Endodermal cell (in vitro differentiated cells): ENCODE results near the gene ANXA3. TPM values are rescaled to one million over a fixed set of nuclear protein-coding genes. Genes with fewer than 3 reads are reported as not detected.

ENCODE experiments used
- DNase-seq: peaks from one replicate; pipeline ENCODE4 v3.0.0-alpha.2; 2017
- H3K27ac ChIP-seq: 2 replicates; pipeline ENCODE4 v1.5.1; 2013; ENCODE audit warnings: mild to moderate bottlenecking, low read depth, low read length, moderate library complexity
- H3K27me3 ChIP-seq: 2 replicates; pipeline ENCODE4 v1.6.1; 2013; ENCODE audit warnings: mild to moderate bottlenecking, low read length, moderate library complexity; ENCODE audit not compliant: insufficient read depth, control insufficient read depth, poor library complexity, severe bottlenecking
- H3K36me3 ChIP-seq: 2 replicates; pipeline ENCODE4 v1.7.0; 2013; ENCODE audit warnings: mild to moderate bottlenecking, low read length, moderate library complexity; ENCODE audit not compliant: control insufficient read depth, insufficient read depth
- H3K4me1 ChIP-seq: one replicate; pipeline ENCODE4 v1.7.0; 2013; ENCODE audit warnings: low read length; ENCODE audit not compliant: control insufficient read depth, insufficient read depth
- H3K4me3 ChIP-seq: 2 replicates; pipeline ENCODE4 v1.5.1; 2013; ENCODE audit warnings: mild to moderate bottlenecking, low read length, moderate library complexity
- H3K9ac ChIP-seq: 2 replicates; pipeline ENCODE4 v1.6.1; 2013; ENCODE audit warnings: mild to moderate bottlenecking, low read length, moderate library complexity; ENCODE audit not compliant: poor library complexity, severe bottlenecking; ENCODE audit errors: extremely low read depth
- H3K9me3 ChIP-seq: 2 replicates; pipeline ENCODE4 v1.6.1; 2013; ENCODE audit warnings: mild to moderate bottlenecking, low read length, moderate library complexity; ENCODE audit not compliant: control insufficient read depth
- H3K27ac Mint-ChIP-seq: 2 replicates; pipeline ENCODE4 v1.8.0; 2020; ENCODE audit warnings: mixed read lengths
- H3K27me3 Mint-ChIP-seq: 2 replicates; pipeline ENCODE4 v1.8.0; 2021; ENCODE audit warnings: mild to moderate bottlenecking, mixed read lengths; ENCODE audit not compliant: insufficient read depth
- H3K36me3 Mint-ChIP-seq: 2 replicates; pipeline ENCODE4 v1.8.0; 2020; ENCODE audit warnings: low read depth, mixed read lengths
- H3K4me1 Mint-ChIP-seq: 2 replicates; pipeline ENCODE4 v1.8.0; 2020; ENCODE audit warnings: mixed read lengths
- H3K4me3 Mint-ChIP-seq: 2 replicates; pipeline ENCODE4 v1.8.0; 2020; ENCODE audit warnings: mild to moderate bottlenecking, moderate library complexity, mixed read lengths
- H3K9me3 Mint-ChIP-seq: 2 replicates; pipeline ENCODE4 v1.8.0; 2020; ENCODE audit warnings: mild to moderate bottlenecking, mixed read lengths
- CTCF ChIP-seq: fragments of 200-600 bp; sonication (generic); conservative IDR thresholded peaks from 2 replicates; pipeline ENCODE4 v1.5.0; 2021; ENCODE audit warnings: antibody characterized with exemption, mild to moderate bottlenecking
- WGBS, 2 experiments: methylation state at CpG; one replicate each; pipeline versions ENCODE4 v1.1.5 to v1.1.7; 2013; ENCODE audit warnings: missing lambda C conversion rate in 2 of 2, mixed read lengths in 1 of 2; ENCODE audit not compliant: insufficient coverage in 1 of 2, insufficient read length in 1 of 2; 5-methylcytosine and 5-hydroxymethylcytosine counted together
- total RNA-seq, 2 donors: library from RNA; stranded (reverse); fragmentation: NEBNext Ultra II Directional in 1 of 2; extraction: Animal tissue kit (Norgen Biotek cat#: 25700) in 1 of 2; gene quantifications; 2 replicates in 1 of 2; 3 replicates in 1 of 2; pipeline ENCODE4 v1.2.1, GENCODE V29; 2021

ANXA3 gene
- total RNA-seq, 2 donors from 2014 or later: 25.5 to 43.9 TPM

- H3K27me3 ChIP-seq: no peaks in the 10 kb centered on the region
- no peak overlapping the region for H3K9ac ChIP-seq
- peaks cover 2% of the 10 kb centered on the region for H3K27me3 Mint-ChIP-seq
- no peaks in the 10 kb centered on the region for H3K9me3 Mint-ChIP-seq
- no peaks in the 10 kb centered on the region for H3K36me3 ChIP-seq
- WGBS, 2 experiments: 83% methylated on average over 3 to 5 of the region's 5 CpGs
- DNase-seq: no peak
- H3K4me3 Mint-ChIP-seq: no peak overlapping the region
- no peaks in the 10 kb centered on the region for H3K36me3 Mint-ChIP-seq
- H3K4me3 ChIP-seq: no peak overlapping the region
- no peaks in the 10 kb centered on the region for H3K9me3 ChIP-seq
- no peak overlapping the region for H3K27ac ChIP-seq
- no peak for TF ChIP-seq CTCF
- peaks cover 2% of the 10 kb centered on the region for H3K4me1 ChIP-seq
- no peak overlapping the region for H3K27ac Mint-ChIP-seq
- peaks cover 24% of the 10 kb centered on the region for H3K4me1 Mint-ChIP-seq
Measured at GRCh38 chr4:78634011-78634664, 82.6 kb downstream of the ANXA3 start.

- no peaks in the 10 kb centered on the region for H3K4me1 ChIP-seq
- H3K9me3 ChIP-seq: no peaks in the 10 kb centered on the region
Measured at GRCh38 chr4:78638337-78639172, 87.0 kb downstream of the ANXA3 start.

GRCh38 chr4:78640714-78641113, 89.1 kb downstream of the ANXA3 start:
- no peak for TF ChIP-seq CTCF
- Histone ChIP-seq H3K4me1 (no peaks in the 10 kb centered on the region), H3K27me3 (no peaks in the 10 kb centered on the region), H3K36me3 (no peaks in the 10 kb centered on the region), H3K27ac (no peak overlapping the region), H3K4me3 (no peak overlapping the region), H3K9me3 (no peaks in the 10 kb centered on the region), H3K9ac (no peak overlapping the region)
- Mint-ChIP-seq H3K27me3 (no peaks in the 10 kb centered on the region), H3K27ac (no peak overlapping the region), H3K36me3 (no peaks in the 10 kb centered on the region), H3K4me1 (peaks cover under 1% of the 10 kb centered on the region), H3K9me3 (no peaks in the 10 kb centered on the region), H3K4me3 (no peak overlapping the region)
- no peak for DNase-seq
- WGBS, 2 experiments: 88 to 100% methylated on average over 1 of the region's 1 CpG

More at GRCh38 chr4:78638337-78639172, 87.0 kb downstream of the ANXA3 start:
- H3K36me3 Mint-ChIP-seq: no peaks in the 10 kb centered on the region
- no peak overlapping the region for H3K27ac Mint-ChIP-seq
- TF ChIP-seq CTCF: no peak
- peaks cover 5% of the 10 kb centered on the region for H3K4me1 Mint-ChIP-seq
- Histone ChIP-seq H3K4me3 (no peak overlapping the region), H3K27me3 (no peaks in the 10 kb centered on the region), H3K27ac (no peak overlapping the region), H3K36me3 (no peaks in the 10 kb centered on the region), H3K9ac (no peak overlapping the region)
- no peaks in the 10 kb centered on the region for H3K27me3 Mint-ChIP-seq
- DNase-seq: no peak
- WGBS, 2 experiments: 86 to 92% methylated on average over 2 to 4 of the region's 4 CpGs
- no peak overlapping the region for H3K4me3 Mint-ChIP-seq
- H3K9me3 Mint-ChIP-seq: no peaks in the 10 kb centered on the region
